ENCODE results near the gene SAG.

The SAG gene

DNA sequence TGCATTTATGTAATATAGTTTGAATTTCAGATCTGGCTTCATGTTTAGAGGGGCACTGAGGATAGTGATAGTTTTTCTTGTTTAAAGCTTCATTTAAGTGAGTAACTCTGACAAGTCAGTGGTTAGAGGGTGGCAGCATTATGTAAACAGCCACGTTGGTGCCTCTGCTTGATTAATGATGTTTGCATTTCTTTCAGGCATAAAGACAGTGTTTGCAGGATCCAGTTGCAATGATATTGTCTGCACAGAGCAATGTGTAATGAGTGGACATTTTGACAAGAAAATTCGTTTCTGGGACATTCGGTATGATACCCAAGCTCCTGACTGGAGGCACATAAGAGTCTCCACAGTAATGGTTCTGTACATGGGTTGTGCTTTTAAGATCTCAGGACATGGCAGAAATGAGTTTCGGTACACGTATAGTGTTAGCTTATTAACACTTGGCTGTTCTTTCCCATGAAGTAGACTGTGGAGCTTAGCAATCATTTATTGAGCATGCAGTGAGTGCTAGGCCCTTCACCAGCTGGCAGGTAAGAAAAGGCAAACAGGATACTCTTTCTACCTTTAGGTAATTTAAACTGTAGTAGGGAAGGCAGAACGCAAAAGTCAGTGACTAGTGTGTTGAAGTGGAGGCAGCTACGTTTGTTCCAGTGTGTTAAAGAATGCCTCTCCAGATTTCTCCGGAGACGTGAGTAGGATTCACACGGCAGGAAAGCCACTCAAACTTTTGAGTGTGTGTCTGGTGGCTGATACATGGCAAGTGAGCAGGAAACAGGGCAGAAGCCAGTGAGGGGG, 17.4 kb upstream of the SAG start:
- no peak for DNase-seq

- DNase-seq: no peak
These were observed 11.7 kb upstream of the SAG start for GRCh38 chr2:233295891-233296290.

DNA sequence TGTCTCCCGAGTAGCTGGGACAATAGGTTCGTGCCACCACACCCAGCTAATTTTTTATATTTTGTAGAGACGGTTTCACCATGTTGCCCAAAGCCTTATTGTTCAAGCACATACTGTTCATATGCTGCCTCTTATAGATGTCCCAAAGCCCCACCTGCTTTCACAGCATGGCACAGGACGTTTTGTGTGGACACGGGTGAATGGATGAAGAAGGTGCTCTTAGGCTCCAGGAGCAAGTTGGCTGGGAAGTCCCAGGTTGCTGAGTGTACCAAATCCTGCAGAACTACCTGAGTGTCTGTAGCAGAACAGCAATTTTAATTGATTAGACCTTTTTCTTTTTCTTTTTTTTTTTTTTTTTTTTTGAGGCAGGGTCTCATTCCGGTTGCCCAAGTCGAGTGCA, 10.5 kb upstream of the SAG start:
- no peak for DNase-seq

- DNase-seq: no peak
These were observed 7.2 kb upstream of the SAG start for GRCh38 chr2:233300401-233300800.

DNA sequence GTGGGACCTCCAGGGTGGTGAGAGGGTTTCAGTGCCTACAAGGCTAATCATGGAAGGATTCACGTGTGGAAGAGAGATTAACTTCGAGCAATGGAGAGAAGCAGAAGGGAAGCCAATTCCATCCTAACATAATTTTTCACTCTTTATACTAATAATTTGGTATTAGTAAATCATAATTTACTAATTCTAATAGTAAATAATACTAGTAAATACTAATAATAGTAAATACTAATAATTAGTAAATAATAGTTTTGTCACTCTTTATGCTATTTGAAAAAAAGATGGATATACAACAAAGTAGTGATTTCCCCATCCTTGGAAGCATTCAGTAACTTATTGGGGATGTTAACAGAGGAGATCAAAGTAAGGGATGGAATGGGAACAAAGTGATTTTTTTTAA, 6.4 kb upstream of the SAG start:
- DNase-seq: no peak

DNA sequence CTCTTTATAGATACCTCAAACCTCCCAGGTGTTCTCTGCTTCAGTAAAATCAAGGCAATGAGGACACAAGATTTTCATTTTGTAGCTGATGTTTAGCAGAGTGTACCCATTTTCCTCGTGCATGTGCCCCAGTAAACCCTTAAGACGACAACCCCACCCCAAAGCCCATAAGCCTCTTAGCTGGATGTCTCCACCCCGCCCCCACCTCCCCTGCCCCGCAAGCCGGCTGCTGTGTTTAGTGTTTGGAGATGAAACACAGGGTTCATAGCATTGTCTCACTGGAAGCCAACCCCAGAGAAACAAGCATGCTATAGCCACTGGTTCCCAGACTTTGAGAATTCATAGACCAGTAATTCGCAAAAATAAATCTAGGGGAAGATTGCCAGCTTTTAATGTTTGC, 5.8 kb upstream of the SAG start:
- no peak for DNase-seq

- no peak for DNase-seq
These were observed 4.4 kb upstream of the SAG start for GRCh38 chr2:233303252-233303651.

GRCh38 chr2:233311241-233311926, 3.8 kb downstream of the SAG start:
- no peak for DNase-seq

GRCh38 chr2:233312874-233313273, 5.3 kb downstream of the SAG start:
- DNase-seq: no peak

DNA sequence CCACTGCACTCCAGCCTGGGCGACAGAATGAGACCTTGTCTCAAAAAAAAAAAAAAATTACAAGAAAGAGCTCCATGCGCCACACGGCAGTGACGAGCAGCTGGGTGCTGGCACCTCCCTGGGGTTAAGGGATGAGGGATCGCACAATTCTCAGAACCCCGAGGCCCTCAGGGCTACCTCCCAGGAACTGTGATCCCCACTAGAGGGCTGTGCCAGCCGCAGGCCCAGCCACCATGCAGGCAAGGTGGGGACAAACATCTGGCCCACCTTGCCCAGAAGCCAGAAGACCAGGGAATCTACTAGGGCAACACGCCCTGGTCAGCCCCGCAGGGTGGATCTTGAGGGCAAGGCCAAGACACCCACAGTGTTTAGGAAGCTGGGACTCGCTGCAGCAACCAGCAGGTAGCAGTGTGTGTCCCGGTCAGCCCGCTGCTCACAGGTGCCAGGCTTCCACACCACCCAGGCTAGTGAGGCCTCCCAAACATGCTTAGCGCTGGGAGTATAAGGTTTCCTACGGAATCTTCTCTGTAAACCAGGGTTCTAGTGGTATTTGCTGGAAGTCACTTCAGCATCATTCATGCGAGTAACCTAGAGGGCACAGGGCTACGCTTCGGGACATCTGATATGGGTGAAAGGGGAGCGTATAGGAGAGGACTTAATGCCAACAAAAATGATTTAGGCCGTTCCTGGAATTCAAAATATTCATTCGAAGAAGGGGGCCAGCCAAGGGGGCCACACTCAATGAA, 6.7 kb downstream of the SAG start:
- no peak for DNase-seq

DNA sequence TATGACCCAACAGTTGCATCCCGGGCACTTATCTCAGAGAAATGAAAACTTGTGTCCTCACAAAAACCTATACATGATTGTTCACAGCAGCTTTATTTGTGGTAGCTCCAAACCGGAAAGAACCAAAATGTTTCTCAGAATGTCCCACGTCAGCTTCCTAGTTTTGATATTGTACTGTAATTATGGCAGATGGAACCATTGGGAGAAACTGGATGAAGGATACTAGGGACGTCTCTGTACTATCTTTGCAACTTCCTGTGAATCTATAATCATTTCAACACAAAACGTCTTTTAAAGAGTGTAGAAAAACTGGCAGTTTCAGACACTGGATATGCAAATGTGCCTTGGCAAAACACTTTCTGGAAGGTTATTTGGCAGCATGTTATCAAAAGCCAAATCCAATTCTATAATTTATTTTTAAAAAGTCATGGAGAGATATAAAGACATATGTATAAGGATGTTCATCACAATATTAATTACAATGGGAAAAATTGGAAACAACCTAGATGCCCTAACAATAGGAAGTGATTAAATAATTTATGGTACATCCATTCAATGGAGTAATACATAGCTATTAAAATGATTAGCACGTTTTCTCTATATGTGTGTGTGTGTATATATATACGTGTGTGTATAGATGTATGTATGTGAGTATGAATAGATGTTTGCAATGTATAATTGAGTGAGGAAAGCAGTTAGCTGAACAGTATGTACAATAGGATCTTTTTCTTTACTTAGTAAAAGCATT, 9.8 kb downstream of the SAG start:
- DNase-seq: no peak

DNA sequence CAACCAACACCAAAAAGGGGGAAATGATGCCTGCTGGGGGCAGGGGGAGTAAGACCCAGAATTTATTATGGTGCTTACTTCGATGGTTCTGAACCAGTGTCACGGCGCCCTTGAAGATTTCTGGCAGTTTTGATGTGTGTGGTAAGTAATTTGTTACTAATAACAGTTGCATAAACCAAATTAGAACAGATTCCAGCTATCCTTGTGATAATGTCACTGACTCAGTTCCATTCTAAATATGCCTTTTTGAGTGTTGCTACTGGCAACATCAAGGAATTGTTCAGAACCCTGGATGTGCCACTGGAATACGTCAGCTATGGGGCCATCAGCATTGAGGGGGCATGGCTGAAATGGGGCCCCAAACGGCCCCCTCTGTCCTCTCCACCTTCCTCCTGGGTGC, 11.6 kb downstream of the SAG start:
- no peak for DNase-seq

- no peak for DNase-seq
These were observed 12.9 kb downstream of the SAG start for GRCh38 chr2:233320470-233320869.

DNA sequence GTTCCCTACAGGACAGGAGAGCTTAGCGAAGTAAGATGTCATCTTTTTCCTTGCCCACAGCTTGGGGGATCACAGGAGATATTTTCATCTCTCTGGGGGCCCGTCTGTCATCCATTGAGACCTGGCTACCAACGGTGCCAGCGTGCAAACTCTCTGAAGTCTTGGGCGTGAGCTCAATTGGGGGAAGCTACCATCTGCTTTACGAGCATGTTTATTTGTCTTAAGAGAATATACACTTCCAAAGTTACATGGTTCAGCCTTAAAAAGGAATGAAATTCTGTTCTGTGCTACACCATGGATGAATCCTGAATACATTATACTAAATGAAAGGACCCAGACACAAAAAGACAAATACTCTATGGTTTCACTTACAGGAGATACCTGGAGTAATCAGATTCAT, 13.6 kb downstream of the SAG start:
- no peak for DNase-seq

- no peak for DNase-seq
These were observed 16.2 kb downstream of the SAG start for GRCh38 chr2:233323851-233324250.

- no peak for DNase-seq
These were observed 17.6 kb downstream of the SAG start for GRCh38 chr2:233325256-233325655.

GRCh38 chr2:233325814-233326213, 18.2 kb downstream of the SAG start:
- DNase-seq: no peak

GRCh38 chr2:233326500-233326899, 18.9 kb downstream of the SAG start:
- DNase-seq: no peak

DNA sequence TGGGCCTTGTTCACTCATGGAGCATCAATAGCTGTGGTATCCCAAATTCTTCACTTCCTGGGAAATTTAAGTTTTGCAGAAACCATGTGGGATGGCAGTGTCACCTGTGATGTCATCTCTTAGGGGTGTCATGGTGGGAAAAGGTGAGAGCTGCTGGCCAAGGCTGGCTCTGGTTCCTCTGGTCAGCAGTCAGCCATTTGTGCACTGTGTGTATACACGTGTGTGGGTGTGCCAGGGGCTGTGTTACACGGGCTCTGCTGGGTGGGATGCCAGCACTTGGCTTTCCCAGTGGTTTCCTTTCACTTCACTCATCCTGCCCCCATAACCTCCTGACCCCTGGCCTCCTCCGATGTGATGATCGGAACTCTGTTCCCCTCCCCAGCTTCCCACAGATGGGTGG, 21.3 kb downstream of the SAG start:
- no peak for DNase-seq

- no peak for DNase-seq
These were observed 22.0 kb downstream of the SAG start for GRCh38 chr2:233329489-233330135.

DNA sequence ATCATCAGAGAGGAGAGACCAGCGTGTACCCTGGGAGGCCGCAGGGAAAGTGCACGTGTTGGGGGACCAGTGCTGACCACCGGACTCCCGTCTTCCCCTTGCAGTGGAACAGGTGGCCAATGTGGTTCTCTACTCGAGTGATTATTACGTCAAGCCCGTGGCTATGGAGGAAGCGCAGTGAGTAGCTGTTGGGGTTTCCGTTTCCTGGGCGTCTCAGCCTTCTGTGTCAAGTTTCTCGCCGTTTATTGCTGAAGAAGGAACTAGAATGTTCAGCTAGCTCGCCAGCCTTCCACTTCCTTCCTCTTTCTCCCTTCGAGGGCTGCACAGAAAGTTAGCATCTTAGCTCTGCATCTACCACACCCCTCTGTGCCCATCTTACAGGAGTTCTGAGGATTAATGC, 23.9 kb downstream of the SAG start:
- DNase-seq: peak; percentile 65

- DNase-seq: no peak
These were observed 24.5 kb downstream of the SAG start for GRCh38 chr2:233332125-233332524.

DNA sequence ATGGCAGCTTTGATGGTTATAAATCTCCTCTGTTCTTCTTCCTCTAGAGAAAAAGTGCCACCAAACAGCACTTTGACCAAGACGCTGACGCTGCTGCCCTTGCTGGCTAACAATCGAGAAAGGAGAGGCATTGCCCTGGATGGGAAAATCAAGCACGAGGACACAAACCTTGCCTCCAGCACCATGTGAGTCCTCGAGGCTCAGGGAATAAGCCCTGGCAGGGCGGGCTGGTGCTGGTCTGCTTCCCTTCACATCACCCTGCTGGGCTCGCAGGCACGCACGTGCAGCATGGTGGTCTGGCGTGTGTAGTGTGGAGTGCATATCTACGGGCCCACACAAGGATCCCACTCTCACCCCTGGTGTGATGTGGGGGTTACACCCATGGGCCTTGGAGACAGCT, 27.3 kb downstream of the SAG start:
- no peak for DNase-seq
